Measurements from ENCODE around the gene BBS9.

- TF ChIP-seq, protein P1, sequence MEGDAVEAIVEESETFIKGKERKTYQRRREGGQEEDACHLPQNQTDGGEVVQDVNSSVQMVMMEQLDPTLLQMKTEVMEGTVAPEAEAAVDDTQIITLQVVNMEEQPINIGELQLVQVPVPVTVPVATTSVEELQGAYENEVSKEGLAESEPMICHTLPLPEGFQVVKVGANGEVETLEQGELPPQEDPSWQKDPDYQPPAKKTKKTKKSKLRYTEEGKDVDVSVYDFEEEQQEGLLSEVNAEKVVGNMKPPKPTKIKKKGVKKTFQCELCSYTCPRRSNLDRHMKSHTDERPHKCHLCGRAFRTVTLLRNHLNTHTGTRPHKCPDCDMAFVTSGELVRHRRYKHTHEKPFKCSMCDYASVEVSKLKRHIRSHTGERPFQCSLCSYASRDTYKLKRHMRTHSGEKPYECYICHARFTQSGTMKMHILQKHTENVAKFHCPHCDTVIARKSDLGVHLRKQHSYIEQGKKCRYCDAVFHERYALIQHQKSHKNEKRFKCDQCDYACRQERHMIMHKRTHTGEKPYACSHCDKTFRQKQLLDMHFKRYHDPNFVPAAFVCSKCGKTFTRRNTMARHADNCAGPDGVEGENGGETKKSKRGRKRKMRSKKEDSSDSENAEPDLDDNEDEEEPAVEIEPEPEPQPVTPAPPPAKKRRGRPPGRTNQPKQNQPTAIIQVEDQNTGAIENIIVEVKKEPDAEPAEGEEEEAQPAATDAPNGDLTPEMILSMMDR (IDR thresholded peaks at IDR 0.05; ENCODE audit: low read depth, low read length, missing input control): no peak
- TF ChIP-seq GABPA (IDR thresholded peaks at IDR 0.05 in 1 of 2, conservative IDR thresholded peaks at IDR 0.05 in 1 of 2) (no peak), HNF4G (IDR thresholded peaks at IDR 0.05) (no peak), SP1 (IDR thresholded peaks at IDR 0.05) (no peak), HNF4A (conservative IDR thresholded peaks at IDR 0.05) (no peak), JUND (IDR thresholded peaks at IDR 0.05) (no peak), ZBTB33 (IDR thresholded peaks at IDR 0.05) (no peak), RAD21 (IDR thresholded peaks at IDR 0.05) (no peak)
These were observed 424.7 kb downstream of the BBS9 start for GRCh38 chr7:33554046-33554445.
